ENCODE measurements around the gene STX8.
A peak's percentile ranks its signal among the peaks of the same experiment; 100 is the strongest.

The STX8 gene

DNA sequence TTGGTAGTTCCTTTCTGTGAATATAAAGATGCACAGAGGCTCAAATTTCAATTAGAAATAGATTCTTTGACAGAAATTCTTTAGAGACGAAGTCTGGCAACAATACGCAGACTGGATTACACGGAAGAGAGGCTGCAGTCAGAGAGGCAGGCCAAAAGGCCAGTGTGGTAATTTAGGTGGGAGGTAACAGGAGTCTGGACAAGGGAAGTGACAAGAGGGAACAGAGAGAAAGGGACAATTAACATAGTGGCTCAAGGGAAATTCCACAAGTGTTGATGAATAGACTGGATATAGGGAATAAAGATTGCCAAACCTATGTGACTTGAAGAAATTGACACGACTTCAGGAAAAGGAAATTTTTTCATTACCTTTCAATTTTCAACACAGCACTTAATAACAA lies 54.6 kb downstream of the STX8 start:
- Mint-ChIP-seq H3K9me3 (peaks cover 16% of the 10 kb centered on the region), H3K27ac (peak overlapping the region; percentile 67), H3K4me3 (no peak overlapping the region), H3K4me1 (peaks cover 45% of the 10 kb centered on the region), H3K27me3 (ENCODE audit: low read depth, poor library complexity) (no peaks in the 10 kb centered on the region), H3K36me3 (ENCODE audit: low read depth) (peaks cover 17% of the 10 kb centered on the region)
- DNase-seq: no peak
- TF ChIP-seq, protein P1, sequence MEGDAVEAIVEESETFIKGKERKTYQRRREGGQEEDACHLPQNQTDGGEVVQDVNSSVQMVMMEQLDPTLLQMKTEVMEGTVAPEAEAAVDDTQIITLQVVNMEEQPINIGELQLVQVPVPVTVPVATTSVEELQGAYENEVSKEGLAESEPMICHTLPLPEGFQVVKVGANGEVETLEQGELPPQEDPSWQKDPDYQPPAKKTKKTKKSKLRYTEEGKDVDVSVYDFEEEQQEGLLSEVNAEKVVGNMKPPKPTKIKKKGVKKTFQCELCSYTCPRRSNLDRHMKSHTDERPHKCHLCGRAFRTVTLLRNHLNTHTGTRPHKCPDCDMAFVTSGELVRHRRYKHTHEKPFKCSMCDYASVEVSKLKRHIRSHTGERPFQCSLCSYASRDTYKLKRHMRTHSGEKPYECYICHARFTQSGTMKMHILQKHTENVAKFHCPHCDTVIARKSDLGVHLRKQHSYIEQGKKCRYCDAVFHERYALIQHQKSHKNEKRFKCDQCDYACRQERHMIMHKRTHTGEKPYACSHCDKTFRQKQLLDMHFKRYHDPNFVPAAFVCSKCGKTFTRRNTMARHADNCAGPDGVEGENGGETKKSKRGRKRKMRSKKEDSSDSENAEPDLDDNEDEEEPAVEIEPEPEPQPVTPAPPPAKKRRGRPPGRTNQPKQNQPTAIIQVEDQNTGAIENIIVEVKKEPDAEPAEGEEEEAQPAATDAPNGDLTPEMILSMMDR (IDR thresholded peaks at IDR 0.05): no peak

DNA sequence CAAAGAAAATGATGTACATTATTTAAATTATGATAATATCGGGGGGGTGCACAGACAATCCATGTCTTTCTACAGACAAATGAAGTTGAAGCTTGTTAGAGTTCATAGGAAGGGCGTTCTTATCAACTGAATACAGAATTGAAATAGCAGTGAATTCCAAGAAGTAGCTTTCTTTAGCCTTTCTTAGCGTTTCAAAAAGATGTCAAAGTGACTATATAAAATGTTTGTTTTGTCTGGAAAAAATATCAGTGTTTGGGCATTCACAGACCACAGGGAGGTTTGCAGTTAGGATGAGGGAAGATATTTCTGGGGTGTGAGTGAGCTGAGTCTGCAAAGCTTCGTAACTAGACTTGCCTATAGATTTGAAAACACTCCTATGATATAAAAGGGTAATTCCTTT lies 55.0 kb downstream of the STX8 start:
- peaks cover 44% of the 10 kb centered on the region for H3K4me1 Mint-ChIP-seq
- no peaks in the 10 kb centered on the region for H3K27me3 Mint-ChIP-seq (ENCODE audit: low read depth, poor library complexity)
- peak overlapping the region; percentile 67 for H3K27ac Mint-ChIP-seq
- peaks cover 14% of the 10 kb centered on the region for H3K9me3 Mint-ChIP-seq
- peaks cover 13% of the 10 kb centered on the region for H3K36me3 Mint-ChIP-seq (ENCODE audit: low read depth)
- TF ChIP-seq, protein P1 (IDR thresholded peaks at IDR 0.05): no peak
- H3K4me3 Mint-ChIP-seq: no peak overlapping the region
- DNase-seq: no peak

DNA sequence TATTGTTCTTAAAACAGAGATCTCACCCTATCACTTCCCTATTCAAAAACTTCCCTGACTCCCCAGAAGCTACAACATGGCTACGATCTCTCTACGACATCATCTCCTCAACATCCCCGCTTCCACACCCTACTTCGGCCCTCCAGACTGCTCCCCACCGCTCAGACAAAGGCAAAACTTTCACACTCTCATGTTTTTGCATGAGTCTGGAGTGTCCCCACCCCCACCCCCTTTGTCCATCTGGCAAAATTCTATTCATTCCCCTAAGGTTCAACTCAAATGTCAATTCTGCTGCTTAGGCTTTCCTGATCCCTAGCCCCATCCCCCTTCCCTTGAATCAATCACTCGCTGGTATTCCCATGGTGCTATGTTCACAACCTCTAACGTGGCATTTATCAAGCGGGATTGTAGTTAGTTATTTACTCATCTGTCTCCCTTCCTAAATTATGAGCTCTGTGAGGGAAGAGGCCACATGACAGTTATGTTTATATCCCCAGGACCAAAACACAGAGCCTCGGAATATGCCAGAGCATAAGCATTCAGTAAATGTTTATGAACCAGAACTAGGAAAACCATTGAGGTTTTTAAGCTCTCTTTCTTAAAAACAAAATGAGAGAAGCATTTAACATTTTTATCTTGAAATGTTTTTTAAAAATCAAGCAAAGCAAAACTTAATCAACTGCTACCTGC lies 55.9 kb downstream of the STX8 start:
- H3K9me3 Mint-ChIP-seq: peaks cover 7% of the 10 kb centered on the region
- H3K36me3 Mint-ChIP-seq (ENCODE audit: low read depth): peaks cover 4% of the 10 kb centered on the region
- TF ChIP-seq, protein P1 (IDR thresholded peaks at IDR 0.05): no peak
- DNase-seq: no peak
- H3K4me3 Mint-ChIP-seq: peak overlapping the region; percentile 38
- no peaks in the 10 kb centered on the region for H3K27me3 Mint-ChIP-seq (ENCODE audit: low read depth, poor library complexity)
- peaks cover 44% of the 10 kb centered on the region for H3K4me1 Mint-ChIP-seq
- peak overlapping the region; percentile 55 for H3K27ac Mint-ChIP-seq

DNA sequence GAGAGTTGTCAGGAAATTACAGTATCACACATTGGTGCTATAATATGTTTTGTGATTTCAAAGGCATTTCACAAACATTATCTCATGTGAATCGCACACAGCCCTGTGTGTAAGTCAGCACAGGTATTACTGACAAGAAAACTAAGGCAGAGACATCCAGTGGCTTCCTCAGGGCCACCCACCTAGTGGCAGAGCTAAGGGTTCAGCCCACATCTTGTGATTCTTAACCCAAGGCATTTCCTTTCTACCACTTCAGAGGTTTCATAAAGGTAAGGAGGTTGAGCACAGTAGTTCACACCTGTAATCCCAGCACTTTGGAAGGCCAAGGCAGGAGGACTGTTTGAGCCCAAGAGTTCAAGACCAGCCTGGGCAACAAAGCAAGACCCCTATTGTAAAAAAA lies 58.2 kb downstream of the STX8 start:
- Mint-ChIP-seq H3K4me3 (no peak overlapping the region), H3K4me1 (peaks cover 44% of the 10 kb centered on the region), H3K27ac (no peak overlapping the region), H3K36me3 (ENCODE audit: low read depth) (peaks cover 8% of the 10 kb centered on the region), H3K27me3 (ENCODE audit: low read depth, poor library complexity) (no peaks in the 10 kb centered on the region), H3K9me3 (peaks cover 4% of the 10 kb centered on the region)
- TF ChIP-seq, protein P1 (IDR thresholded peaks at IDR 0.05): no peak
- no peak for DNase-seq

DNA sequence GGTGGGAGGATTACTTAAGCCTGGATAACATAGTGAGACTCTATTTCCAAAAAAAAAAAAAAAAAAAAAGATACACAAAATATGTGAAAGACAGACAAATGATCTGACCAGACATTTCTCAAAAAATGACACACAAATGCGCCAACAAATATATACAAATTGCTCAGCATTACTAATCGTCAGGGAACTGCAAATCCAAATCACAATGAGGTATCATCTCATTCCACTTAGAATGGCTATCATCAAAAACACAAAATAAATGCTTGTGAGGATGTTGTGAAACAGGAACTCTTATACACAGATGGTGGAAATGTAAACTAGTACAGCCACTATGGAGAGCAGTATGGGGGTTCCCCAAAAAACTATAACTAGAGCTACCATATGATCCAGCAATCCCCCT lies 62.4 kb downstream of the STX8 start:
- Mint-ChIP-seq H3K4me1 (peaks cover 8% of the 10 kb centered on the region), H3K9me3 (peaks cover 43% of the 10 kb centered on the region), H3K36me3 (ENCODE audit: low read depth) (peaks cover 41% of the 10 kb centered on the region), H3K27ac (no peak overlapping the region), H3K27me3 (ENCODE audit: low read depth, poor library complexity) (no peaks in the 10 kb centered on the region), H3K4me3 (no peak overlapping the region)
- DNase-seq: no peak
- TF ChIP-seq, protein P1 (IDR thresholded peaks at IDR 0.05): no peak

Measured in nephron progenitor cell (in vitro differentiated cells).